ENCODE data around the gene FASTK.

Gene FASTK

GRCh38 chr7:151080522-151081169, at the start of gene FASTK:
Gene FASTK (minus strand): TSS chr7:151080809. CDS start chr7:151080766, 43 bp downstream.
- peak; percentile 79 for DNase-seq (ENCODE audit: low read depth, low spot score)

GRCh38 chr7:151129960-151130591, 49.5 kb upstream of the FASTK start:
- no peak for DNase-seq (ENCODE audit: low read depth, low spot score)

GRCh38 chr7:151129117-151129959, 48.7 kb upstream of the FASTK start:
- no peak for DNase-seq (ENCODE audit: low read depth, low spot score)

GRCh38 chr7:151128716-151129115, 48.1 kb upstream of the FASTK start:
- no peak for DNase-seq (ENCODE audit: low read depth, low spot score)

GRCh38 chr7:151128144-151128543, 47.5 kb upstream of the FASTK start:
- DNase-seq (ENCODE audit: low read depth, low spot score), result no peak

- DNase-seq (ENCODE audit: low read depth, low spot score), result no peak
Observed at GRCh38 chr7:151126491-151127137, 46.0 kb upstream of the FASTK start.

GRCh38 chr7:151125846-151126481, 45.4 kb upstream of the FASTK start:
- no peak for DNase-seq (ENCODE audit: low read depth, low spot score)

- DNase-seq (ENCODE audit: low read depth, low spot score), result no peak
Observed at GRCh38 chr7:151125470-151125845, 44.8 kb upstream of the FASTK start.

- no peak for DNase-seq (ENCODE audit: low read depth, low spot score)
Observed at GRCh38 chr7:151124899-151125399, 44.3 kb upstream of the FASTK start.

GRCh38 chr7:151124481-151124880, 43.9 kb upstream of the FASTK start:
- no peak for DNase-seq (ENCODE audit: low read depth, low spot score)

GRCh38 chr7:151123822-151124464, 43.3 kb upstream of the FASTK start:
- peak; percentile 67 for DNase-seq (ENCODE audit: low read depth, low spot score)

- DNase-seq (ENCODE audit: low read depth, low spot score), result no peak
Observed at GRCh38 chr7:151123158-151123821, 42.7 kb upstream of the FASTK start.

GRCh38 chr7:151122796-151123157, 42.2 kb upstream of the FASTK start:
- no peak for DNase-seq (ENCODE audit: low read depth, low spot score)

- no peak for DNase-seq (ENCODE audit: low read depth, low spot score)
Observed at GRCh38 chr7:151122276-151122675, 41.7 kb upstream of the FASTK start.

GRCh38 chr7:151121380-151122170, 41.0 kb upstream of the FASTK start:
- DNase-seq (ENCODE audit: low read depth, low spot score), result no peak

- DNase-seq (ENCODE audit: low read depth, low spot score), result no peak
Observed at GRCh38 chr7:151120896-151121295, 40.3 kb upstream of the FASTK start.

GRCh38 chr7:151119902-151120301, 39.3 kb upstream of the FASTK start:
- no peak for DNase-seq (ENCODE audit: low read depth, low spot score)

GRCh38 chr7:151119055-151119415, 38.4 kb upstream of the FASTK start:
- DNase-seq (ENCODE audit: low read depth, low spot score), result no peak
